HG02588 (cell line): ENCODE measurements around the gene PLXDC2.
"Not testable (repeated sequence)": the region's sequence is repeated elsewhere in the genome, so short reads cannot be mapped to it uniquely, and the experiment has no call there.

ENCODE experiments used
- ATAC-seq: cut with Tn5 transposase; IDR thresholded peaks from one replicate; pipeline ENCODE4 v1.9.1; 2021; ENCODE audit warnings: mild to moderate bottlenecking, moderate library complexity; ENCODE audit not compliant: unreplicated experiment

PLXDC2 gene

GRCh38 chr10:20017961-20018360 is 201.7 kb downstream of the PLXDC2 start:
- no peak for ATAC-seq

GRCh38 chr10:20020677-20021076 is 204.4 kb downstream of the PLXDC2 start:
- ATAC-seq = no peak

GRCh38 chr10:20029523-20029922 is 213.3 kb downstream of the PLXDC2 start:
- ATAC-seq = no peak

GRCh38 chr10:20033476-20033875 is 217.2 kb downstream of the PLXDC2 start:
- no peak for ATAC-seq

GRCh38 chr10:20034732-20035131 is 218.5 kb downstream of the PLXDC2 start:
- no peak for ATAC-seq

GRCh38 chr10:20040012-20040411 is 223.8 kb downstream of the PLXDC2 start:
- ATAC-seq = no peak

GRCh38 chr10:20041931-20042330 is 225.7 kb downstream of the PLXDC2 start:
- ATAC-seq = no peak

GRCh38 chr10:20045100-20045499 is 228.9 kb downstream of the PLXDC2 start:
- ATAC-seq = not testable (repeated sequence)

- ATAC-seq = no peak
Observed at GRCh38 chr10:20048161-20048560, 231.9 kb downstream of the PLXDC2 start.

GRCh38 chr10:20058135-20058534 is 241.9 kb downstream of the PLXDC2 start:
- no peak for ATAC-seq

- no peak for ATAC-seq
Observed at GRCh38 chr10:20059084-20059835, 243.0 kb downstream of the PLXDC2 start.

- ATAC-seq = no peak
Observed at GRCh38 chr10:20065814-20066213, 249.6 kb downstream of the PLXDC2 start.

- no peak for ATAC-seq
Observed at GRCh38 chr10:20073167-20073566, 256.9 kb downstream of the PLXDC2 start.

- ATAC-seq = no peak
Observed at GRCh38 chr10:20075713-20076112, 259.5 kb downstream of the PLXDC2 start.

GRCh38 chr10:20084451-20084850 is 268.2 kb downstream of the PLXDC2 start:
- no peak for ATAC-seq

GRCh38 chr10:20085115-20085514 is 268.9 kb downstream of the PLXDC2 start:
- ATAC-seq = no peak

GRCh38 chr10:20087353-20087752 is 271.1 kb downstream of the PLXDC2 start:
- ATAC-seq = no peak

GRCh38 chr10:20088061-20088701 is 271.9 kb downstream of the PLXDC2 start:
- ATAC-seq = no peak

- ATAC-seq = no peak
Observed at GRCh38 chr10:20089879-20090278, 273.6 kb downstream of the PLXDC2 start.

GRCh38 chr10:20090831-20091230 is 274.6 kb downstream of the PLXDC2 start:
- ATAC-seq = no peak

- ATAC-seq = no peak
Observed at GRCh38 chr10:20091698-20092097, 275.5 kb downstream of the PLXDC2 start.

GRCh38 chr10:20093600-20093999 is 277.4 kb downstream of the PLXDC2 start:
- ATAC-seq = no peak
